HuH-7.5 (cell line): Measurements from ENCODE around the gene ARFGAP2.

Experiments
- DNase-seq: peaks from one replicate; pipeline ENCODE4 v3.0.0; 2011; ENCODE audit warnings: low spot score

ARFGAP2 gene

DNA sequence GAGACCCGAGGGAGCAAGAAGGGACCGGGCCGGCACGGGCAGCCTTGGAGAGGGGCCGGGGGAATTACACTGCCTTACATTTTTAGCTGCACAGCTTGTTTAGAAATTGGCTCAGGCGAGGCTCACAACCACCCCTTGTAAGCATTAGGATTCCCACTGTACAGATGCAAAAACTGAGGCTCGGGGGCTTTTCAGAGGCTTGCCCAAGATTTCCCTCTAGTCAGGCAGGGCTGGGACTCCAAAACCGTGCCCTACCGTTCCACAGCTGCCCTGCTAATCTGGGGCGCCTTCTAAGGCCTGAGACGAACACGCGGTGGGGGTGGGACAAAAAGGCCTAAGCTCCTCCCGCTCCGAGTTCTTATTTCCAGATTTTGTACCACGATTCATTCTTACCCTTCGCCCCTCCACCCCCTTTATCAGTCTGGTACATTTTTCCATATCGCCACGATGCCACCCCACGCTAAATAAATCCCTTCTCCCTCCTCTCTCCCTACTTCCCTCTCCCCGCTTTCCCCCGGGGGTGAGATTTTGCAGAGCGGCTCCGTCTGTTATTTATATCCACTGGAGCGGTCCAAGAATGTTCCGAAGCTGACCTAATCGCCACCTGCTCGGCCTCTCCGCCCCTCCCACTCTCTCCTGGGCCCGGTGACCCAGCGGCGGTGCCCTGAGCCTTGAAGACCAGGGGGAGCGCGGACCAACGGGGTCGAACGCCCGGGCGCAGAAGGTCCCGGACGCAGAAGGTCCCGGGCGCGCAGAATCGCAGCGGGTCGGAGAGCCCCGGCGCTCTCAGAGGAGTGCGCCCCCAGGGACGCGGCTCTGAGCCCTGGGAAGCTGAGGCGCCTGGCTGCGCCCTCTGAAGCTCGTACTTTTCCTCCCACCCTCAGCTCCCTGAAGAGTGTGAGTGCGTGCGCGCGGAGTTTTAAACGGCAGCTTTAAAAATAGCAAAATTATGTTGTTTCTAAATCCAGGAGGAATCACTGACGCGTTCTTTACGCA is 10.3 kb upstream of the ARFGAP2 start:
- DNase-seq: no peak

DNA sequence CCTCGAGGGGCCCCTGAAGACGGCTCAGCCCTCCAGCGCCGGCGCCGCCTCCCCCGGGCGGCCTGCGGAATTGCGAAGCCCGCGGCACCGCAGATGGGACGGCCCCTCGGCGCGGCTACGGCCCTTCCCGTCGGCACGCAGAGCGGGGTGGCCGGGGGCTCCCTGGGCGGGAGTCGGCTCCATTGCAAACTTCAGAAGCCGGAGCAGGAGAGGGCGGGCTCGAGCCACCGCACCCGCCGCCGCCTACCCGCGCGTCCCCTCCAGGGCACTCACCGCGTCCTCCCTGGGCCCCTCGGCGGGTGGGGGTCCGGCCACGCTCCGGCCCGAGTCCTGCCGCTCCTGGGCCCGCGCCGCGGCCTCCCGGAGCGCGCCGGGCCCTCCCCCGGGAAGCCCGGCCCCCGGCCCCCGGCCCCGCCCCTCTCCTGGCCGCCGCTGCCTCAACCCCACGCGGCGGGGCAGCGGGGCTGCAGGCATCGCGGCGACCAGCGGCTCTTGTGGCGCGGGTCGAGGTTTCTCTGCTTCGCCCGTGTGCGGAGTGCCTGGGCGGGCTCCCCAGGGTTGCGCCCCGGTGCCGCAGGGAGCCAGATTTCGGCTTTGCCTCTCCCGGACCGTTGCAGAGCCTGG is 9.5 kb upstream of the ARFGAP2 start, which contains the start of gene PACSIN3:
PACSIN3 (minus strand) TSS at position 359 of the 624 bp plus-strand sequence. CDS start 3,707 bp downstream, outside the sequence.
- peak; percentile 77 for DNase-seq

DNA sequence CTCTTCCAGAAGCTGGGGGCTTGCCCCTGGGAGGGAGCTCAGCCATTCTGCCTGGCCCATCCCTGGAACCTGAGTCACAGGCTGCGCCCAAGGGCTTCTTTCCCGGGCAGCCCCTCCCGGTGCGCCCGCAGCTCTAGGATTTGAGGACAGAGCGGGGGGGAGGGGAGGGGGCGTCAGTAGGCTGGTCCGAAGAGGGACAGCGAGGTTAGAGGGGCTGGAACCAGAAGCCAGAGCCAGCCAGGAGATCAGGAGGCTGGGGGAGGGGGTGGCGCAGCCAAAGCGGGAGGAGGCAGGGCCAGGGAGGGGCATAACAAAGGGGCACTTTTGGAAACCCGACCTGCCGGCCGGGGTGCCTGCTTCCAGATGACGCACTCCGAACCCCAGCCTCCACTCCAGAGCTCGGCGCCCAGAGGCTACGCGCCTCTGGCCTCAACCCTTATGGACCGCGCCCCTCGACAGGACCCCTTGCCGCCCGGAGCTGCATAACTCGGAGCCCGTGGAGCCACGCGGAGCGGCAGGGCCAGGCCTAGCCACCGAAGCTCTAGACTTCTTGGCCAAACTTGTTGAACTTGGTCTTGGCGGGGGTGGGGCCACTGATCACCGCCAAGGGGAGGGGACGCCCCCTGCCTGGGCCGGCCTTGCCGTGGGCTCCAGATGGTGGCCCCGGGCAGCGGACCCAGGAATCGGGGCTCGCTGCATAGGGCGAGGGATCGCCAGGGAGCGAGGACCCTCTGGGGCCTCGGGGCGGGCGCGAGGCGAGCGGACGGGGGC is 8.8 kb upstream of the ARFGAP2 start:
- peak; percentile 65 for DNase-seq

DNA sequence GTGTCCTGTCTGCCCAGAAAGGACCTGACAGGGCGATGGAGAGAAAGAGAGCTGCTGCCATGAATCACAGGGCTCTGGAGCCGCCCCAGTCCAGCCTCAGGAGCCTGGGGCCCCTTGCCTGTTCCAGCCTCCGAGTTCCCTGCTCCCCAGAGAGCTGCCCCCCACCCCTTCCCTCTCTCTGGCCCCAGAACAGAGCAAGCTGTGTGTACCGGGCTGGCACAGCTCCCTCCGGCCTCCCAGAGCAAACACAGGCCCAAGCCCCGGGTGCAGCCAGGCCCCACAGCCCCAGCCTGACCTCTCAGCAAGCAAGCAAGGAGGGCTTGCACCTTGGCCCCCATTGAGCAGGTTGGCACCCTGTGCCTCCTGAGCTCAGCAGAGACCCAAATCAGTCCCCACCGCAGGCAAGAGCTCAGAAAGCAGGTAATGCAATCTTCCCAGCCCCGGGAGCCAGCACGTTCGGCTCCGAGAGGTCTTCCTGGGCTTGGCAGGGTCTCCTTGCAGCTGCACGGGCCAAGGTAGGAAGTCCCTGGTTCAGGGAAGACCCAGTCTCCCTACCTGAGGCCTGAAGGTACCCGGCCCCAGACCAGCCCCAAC is 8.1 kb upstream of the ARFGAP2 start:
- DNase-seq: peak; percentile 76

DNA sequence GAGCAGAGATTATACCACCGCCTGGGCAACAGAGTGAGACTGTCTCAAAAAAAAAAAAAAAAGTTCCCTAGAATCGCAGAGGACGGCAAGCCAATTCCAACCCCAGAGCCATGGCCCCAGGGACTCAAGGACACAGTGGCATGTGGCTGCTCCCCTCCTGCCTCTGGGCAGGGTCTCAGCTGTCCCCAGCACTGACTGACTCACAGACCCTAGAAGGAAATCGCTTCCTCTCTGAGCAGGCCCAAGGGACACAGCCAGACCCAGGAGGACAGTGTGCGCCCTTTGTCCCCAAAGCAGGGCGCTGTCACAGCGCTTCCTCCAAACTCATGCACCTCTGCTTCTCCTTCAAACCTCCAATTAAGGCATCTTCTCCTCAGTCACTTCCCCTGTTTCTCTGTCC is 7.3 kb upstream of the ARFGAP2 start:
- no peak for DNase-seq

DNA sequence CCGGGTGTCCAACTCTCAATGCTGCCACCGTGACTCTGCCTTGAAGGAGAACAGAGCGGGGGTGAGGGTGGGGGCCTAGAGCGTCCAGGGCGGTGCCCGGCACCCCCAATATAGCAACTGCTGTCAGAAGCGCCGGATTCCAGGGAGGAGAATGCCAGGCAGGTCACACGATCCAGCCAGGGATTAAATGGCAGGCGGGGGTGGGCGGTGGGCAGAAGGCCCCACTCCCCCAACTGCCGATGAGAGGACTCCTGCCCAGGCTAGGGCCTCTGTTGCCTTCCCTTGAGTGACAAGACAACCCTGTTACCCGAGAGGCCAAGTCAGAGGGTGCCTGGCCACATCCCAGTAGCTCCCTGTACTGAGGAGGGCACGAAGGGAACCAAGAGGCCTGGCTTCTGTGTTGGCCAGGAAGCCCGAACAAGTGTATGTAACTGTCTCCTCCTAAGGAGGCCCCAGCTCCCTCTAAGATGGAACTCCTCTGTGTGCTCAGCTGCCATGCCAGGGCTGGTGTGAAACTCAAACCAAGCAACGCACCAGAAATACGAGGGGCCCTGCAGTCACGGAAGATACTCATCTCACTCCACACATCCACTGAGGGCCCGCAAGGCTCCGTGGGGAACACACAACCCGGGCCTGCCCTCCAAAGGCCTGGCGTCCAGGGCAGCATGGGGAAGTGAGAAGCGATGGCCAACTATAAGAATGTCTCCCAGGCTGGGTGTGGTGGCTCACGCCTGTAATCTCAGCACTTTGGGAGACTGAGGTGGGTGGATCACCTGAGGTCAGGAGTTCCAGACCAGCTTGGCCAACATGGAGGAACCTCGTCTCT is 6.6 kb upstream of the ARFGAP2 start:
- DNase-seq: no peak

DNA sequence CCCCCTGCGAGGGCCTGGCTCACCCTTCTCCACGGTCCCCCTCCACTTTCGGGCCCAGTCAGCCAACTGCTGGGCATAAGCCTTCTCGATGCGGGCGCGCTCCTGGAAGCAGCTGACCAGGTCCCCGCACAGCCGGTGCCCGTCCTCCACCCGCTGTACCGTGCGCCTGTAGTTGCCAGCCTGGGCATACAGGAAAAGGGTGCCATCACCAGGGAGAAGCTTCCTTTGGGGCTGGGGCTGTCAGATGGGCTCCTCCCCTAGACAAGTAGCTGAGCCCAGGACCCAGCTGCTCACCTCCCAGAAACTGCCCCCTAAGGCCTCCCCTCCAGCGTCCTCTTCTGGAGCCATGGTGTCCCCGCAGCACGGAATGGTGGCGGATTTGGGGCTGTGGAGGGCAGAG is 5.7 kb upstream of the ARFGAP2 start:
- DNase-seq: no peak

DNA sequence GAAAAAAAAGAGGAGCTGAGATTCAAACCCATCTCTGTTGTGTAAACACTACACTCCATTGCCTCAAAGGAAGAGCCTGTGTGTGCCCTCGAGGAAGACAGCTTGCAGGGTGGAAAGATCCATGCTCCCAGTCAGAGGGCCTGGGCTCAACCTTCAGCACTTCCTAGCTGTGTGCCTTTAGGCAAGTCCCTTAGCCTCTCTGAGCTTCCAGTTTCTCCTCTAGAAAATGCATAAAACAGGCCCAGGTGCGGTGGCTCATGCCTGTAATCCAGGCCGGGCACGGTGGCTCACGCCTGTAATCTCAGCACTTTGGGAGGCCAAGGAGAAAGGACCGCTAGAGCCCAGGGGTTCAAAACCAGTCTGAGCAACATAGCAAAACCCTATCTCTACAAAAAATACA is 4.6 kb upstream of the ARFGAP2 start:
- no peak for DNase-seq

DNA sequence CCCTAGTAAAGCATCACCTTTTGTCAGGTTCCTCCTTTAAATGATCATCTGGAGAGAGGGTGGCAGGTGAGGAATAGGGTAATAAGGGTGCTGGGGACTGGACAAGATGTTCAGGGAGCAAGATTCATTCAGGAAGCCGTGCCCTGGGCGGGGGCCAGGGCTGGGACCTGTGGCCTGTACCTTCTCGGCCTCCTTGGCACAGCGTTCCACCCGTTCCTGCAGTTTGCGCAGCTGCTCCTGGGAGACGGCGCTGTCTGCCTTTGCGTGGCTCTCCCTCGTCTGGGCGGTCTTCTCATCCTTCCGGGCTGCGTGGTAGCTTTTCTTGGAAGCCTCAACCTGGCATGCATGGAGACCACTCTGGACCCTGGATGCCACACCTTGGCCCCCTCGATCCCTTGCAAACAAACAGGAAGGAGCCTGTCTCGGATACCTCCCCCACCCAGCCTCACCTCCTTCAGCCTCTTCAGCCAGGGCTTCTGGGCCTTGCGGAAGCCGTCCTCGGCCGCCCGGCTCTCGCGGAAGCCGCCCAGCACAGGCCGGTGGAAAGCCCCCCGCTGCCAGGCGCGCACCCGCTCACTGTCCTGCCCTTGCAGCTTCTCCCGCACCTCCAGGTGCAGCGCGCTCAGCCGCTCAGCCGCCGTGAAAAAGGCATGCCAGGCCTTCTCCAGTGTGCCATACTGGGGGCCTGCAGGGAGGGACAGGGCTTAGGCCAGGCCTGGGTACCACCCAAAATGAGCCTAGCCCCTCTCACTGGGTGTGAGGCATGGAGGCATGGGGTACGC is 3.5 kb upstream of the ARFGAP2 start:
- DNase-seq: no peak

DNA sequence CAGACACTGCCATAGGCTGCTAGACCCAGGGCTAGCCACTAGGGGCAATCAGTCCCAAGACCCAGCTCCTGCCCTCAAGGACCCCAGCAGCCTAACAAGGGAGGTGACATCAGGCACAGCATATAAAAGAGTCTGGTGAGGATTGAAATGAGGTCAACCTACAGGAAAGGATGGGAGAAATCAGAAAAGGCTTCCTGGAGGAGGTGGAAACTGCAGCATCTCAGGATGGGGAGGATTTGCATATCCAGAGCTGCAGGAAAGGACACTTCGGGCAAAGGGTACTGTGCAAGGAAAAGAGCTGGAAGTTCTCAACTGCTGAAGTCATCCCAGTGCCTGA is 2.9 kb upstream of the ARFGAP2 start:
- peak; percentile 83 for DNase-seq

DNA sequence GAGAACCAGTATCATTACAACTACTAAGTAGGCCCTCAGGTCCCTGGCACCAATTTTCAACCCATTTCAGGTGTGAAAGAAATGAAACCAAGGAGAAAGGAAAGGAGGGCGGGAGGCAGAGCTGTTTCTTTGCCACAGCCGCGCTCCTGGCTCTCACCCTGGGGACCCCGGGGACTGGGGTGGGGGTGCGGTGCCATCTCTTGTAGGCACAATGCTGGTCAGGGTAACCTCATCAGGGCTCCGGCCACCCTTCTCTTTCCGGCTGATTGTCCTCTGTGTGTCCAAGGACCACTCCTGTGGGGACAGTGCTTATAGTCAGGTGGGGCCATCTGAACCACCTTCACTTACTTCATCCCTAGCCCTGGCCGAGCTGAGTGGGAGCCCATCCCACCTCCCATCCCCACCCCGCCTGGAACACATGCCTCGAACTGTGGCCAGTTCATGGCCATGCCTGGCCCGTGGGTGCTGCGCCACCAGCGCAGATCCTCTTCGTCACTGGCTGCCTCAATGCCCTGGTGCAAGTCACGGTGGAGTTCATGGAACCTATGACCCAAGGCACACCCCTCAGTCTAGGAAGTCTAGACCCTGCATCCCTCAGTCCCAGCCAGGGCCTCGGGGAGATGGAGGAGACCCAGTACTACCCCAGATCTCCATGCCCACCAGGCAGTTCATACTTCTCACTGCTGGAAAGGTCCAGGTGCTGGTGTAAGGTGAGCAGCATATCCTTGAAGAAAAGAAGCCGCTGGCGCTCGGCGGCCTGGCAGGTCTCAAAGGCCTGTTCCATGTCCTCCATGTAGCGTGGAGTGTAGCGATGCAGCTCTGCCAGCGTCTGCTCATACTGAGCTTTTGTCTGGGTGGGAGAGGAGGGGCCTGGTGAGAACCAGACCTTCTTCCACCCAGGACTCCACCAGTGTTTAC is 2.3 kb upstream of the ARFGAP2 start:
- DNase-seq: no peak

DNA sequence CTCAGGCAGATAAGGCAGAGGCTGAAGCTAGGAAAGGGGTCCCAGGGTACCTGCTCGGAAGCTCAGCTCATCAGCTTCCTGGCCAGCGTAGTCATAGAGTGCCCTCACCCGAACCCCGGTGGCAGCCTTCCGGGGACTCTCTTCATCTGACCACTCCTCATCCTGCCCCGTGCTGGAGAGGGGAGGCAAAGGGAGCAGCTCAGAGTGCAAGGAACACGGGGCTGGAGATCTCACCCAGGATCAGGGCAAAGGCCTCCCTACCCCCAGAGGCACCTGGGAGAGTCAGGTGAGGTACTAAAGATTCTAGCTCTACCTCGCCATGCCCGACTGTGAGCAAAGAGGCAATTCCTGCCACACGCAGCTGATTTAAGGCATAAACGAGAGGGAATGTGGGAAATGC is 1.6 kb upstream of the ARFGAP2 start:
- no peak for DNase-seq

DNA sequence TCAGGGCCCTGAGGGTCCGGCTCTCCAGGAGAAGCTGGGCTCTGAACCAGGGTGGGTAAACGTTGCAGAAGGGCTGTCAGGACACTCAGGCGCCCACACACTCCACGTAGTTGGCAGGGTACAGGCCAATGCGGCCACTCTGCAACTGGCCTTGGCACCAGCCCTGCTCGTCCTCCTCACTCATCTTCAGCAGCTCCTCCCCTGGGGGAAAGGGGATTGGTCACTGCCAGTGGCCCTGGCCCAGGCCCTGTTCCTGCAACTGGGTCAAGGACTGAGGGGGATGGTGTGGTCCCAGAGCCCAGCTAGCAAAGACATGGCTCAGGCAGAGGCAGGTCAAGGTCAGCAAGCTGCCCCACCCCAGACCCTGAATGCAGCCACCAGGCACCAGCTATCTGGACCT is 1.2 kb upstream of the ARFGAP2 start:
- DNase-seq: no peak

DNA sequence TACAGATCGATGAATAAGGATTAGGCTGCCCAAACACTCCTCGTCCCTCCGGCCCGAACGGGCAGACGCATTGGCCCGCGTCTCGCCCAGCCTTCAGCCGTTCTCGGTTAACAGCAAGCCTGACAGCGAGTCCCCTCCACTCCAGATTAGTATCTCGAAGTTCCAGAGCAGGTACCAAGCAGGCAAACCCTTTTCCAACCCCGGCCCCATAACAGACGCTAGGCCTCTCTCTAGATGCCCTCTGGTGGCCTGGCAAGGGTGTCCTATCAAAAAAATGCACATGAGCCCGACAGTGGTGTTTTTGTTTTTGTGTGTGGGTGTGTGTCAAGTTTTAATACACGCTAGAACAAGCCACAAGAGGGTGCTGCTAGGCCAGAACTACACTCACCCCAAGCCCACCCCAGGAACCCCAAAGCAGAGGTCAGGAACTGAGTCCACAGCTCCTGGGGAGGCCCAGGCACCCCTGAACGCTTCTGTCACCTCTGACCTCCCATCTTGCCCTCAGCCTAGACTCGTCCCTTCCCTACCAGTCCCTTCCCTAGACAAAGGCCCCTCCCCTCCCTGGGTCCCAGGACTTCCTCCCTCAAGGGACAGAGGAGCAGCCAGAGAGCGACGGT is 658 bp upstream of the ARFGAP2 start:
- DNase-seq: peak; percentile 67

DNA sequence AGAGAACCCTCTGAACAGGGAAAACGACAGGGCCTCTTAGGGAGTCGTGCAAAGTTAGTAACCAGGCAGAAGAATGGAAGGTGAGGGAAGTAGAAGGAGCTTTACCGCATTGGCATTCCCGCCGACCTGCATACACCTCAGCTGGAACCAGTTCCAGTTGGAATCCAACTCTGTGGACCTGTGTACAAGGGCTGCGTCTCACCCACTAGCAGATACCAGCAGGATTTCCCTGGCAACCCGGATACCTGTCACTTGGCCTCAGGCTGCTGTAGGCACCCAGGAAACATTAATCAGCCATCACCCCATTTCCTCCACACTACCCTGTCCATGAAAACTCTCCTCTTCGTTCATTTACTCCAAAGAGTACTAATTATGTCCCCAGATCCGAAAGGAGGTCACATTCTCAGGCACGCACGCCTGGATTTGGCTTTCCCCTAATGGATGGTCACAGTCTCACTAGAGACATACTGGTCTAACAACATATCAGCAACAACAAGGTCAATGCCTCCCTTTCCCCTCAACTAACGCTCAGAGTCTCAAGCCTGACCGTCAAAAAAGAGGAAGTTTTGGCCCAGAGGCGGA is 842 bp downstream of the ARFGAP2 start:
- DNase-seq: no peak

DNA sequence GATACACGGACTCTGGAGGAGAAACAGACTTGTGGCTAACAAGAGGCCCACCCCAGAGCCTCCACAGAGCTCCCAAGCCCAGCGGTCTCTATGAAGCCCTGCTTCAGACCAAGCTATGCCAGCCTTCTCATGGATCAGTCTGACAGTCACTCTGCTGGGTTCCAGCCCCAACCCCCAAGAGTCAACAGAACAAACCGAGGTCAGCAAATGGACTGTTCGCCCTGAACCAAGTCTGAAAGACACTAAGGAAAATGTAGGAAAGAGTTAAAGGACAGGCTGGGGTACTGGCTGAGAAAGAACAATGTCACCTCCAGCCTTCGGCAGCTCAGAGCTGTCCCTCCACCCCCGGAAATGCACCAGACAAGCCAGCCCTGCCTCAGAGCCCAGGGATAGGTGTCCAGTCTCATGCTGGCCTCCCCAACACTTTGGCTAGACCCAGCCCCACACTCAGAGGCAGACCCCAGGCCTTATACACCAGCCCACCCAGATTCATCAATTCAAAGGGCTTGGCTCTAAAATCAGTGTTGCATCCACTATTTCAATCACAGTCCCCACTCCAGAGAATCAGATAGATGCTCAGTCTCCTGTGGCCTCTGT is 3.8 kb downstream of the ARFGAP2 start:
- no peak for DNase-seq

DNA sequence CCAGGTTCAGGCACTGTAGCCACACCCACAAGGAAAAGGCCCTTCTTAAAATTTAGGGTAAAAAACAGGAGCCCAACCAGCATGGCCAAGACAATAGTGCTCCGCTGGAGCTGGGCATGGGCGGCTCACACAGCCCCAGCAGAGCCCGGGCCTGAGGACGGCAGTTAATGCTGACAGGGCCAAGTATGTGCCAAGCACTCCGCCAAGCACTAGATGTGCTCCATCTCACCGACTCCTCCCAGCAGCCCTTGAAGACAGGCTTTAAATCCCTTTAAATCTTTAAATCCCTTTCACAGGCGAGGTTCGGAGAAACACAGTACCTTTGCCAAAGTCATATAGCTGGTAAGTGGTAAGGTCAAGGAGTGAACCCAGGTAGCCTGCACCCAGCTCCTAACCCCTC is 4.8 kb downstream of the ARFGAP2 start:
- DNase-seq: no peak
